Common myeloid progenitor, CD34-positive (primary cell): ENCODE data around the gene EMP3.

Experiments
- CTCF ChIA-PET: fragments of 350-600 bp; sonication (Branson Sonifier 250); formaldehyde crosslinking; loops from one replicate; lab custom pipeline; 2021; ENCODE audit warnings: antibody characterized with exemption; lab: Charles Lee
- POLR2A ChIA-PET: fragments of 350-600 bp; sonication (Branson Sonifier 250); formaldehyde crosslinking; loops from one replicate; lab custom pipeline; 2021; ENCODE audit warnings: antibody characterized with exemption; lab: Charles Lee
- DNase-seq, 3 donors: peaks; one replicate each; pipeline versions ENCODE4 v3.0.0 to v3.0.0-alpha.2; 2013
- H3K27ac ChIP-seq, 2 experiments: 1 replicate in 1 of 2; 2 replicates in 1 of 2; pipeline ENCODE4 v1.7.0; 2013; ENCODE audit warnings: inconsistent platforms in 2 of 2, low read length in 2 of 2, mild to moderate bottlenecking in 2 of 2, low read depth in 1 of 2, moderate library complexity in 1 of 2; ENCODE audit not compliant: severe bottlenecking in 2 of 2, insufficient read depth in 1 of 2, poor library complexity in 1 of 2
- H3K27me3 ChIP-seq, 5 experiments: replicated peaks in 2 of 5; 1 replicate in 3 of 5; 2 replicates in 2 of 5; pipeline versions ENCODE4 v1.6.1 to v1.7.0; 2013; ENCODE audit warnings: low read length in 4 of 5, mild to moderate bottlenecking in 2 of 5, moderate library complexity in 2 of 5, inconsistent platforms in 1 of 5; ENCODE audit not compliant: insufficient read depth in 5 of 5, control insufficient read depth in 4 of 5
- H3K36me3 ChIP-seq, 4 experiments: 1 replicate in 2 of 4; 2 replicates in 2 of 4; pipeline versions ENCODE4 v1.6.1 to v1.7.0; 2013; ENCODE audit warnings: low read length in 3 of 4, control low read depth in 1 of 4, mild to moderate bottlenecking in 1 of 4; ENCODE audit not compliant: control insufficient read depth in 4 of 4, insufficient read depth in 4 of 4
- H3K4me1 ChIP-seq, 4 experiments: 1 replicate in 3 of 4; 2 replicates in 1 of 4; pipeline versions ENCODE4 v1.6.1 to v1.7.1; 2013; ENCODE audit warnings: low read length in 3 of 4, mild to moderate bottlenecking in 3 of 4, control low read depth in 1 of 4, inconsistent platforms in 1 of 4, moderate library complexity in 1 of 4; ENCODE audit not compliant: control insufficient read depth in 4 of 4, insufficient read depth in 4 of 4; ENCODE audit errors: control extremely low read depth in 1 of 4
- H3K4me3 ChIP-seq, 7 experiments: 1 replicate in 4 of 7; 2 replicates in 3 of 7; pipeline versions ENCODE4 v1.5.1 to v1.7.0; 2013; ENCODE audit warnings: mild to moderate bottlenecking in 7 of 7, low read length in 6 of 7, moderate library complexity in 6 of 7, inconsistent platforms in 2 of 7, low read depth in 2 of 7, control low read depth in 1 of 7; ENCODE audit not compliant: insufficient read depth in 4 of 7, control insufficient read depth in 1 of 7; ENCODE audit errors: extremely low read depth in 1 of 7
- H3K9me3 ChIP-seq, 5 experiments: 1 replicate in 4 of 5; 2 replicates in 1 of 5; pipeline versions ENCODE4 v1.6.1 to v1.7.1; 2013; ENCODE audit warnings: low read length in 4 of 5, mild to moderate bottlenecking in 2 of 5, inconsistent platforms in 1 of 5, low read depth in 1 of 5, moderate library complexity in 1 of 5; ENCODE audit not compliant: control insufficient read depth in 4 of 5, insufficient read depth in 2 of 5; ENCODE audit errors: control extremely low read depth in 1 of 5
- WGBS: methylation state at CpG from one replicate; pipeline ENCODE4 v1.1.5; 2013; ENCODE audit not compliant: insufficient coverage; 5-methylcytosine and 5-hydroxymethylcytosine counted together

Gene EMP3

GRCh38 chr19:48361912-48362311 lies 36.6 kb downstream of the EMP3 start:
- Histone ChIP-seq H3K4me3 (no peak overlapping the region), H3K36me3 (no peaks in the 10 kb centered on the region), H3K27me3 (no peaks in the 10 kb centered on the region), H3K4me1 (peaks cover 0 to 17% (median 13%) of the 10 kb centered on the region in 4 experiments), H3K9me3 (no peaks in the 10 kb centered on the region), H3K27ac (no peak overlapping the region)
- POLR2A ChIA-PET = no interaction called here
- peak in 1 of 3 donors; percentile 21 for DNase-seq
- CTCF ChIA-PET = interaction anchor here (3.1 kb wide), 1 partner anchor 29 kb away, joined by 14 read pairs; the partner anchor contains the start of gene KDELR1
- no CpG with 5 or more reads among the region's 3 CpGs for WGBS

GRCh38 chr19:48362716-48363499 lies 37.6 kb downstream of the EMP3 start:
- WGBS = 2% methylated on average over 25 of the region's 26 CpGs
- ChIA-PET CTCF (interaction anchor here (0.9 to 3.1 kb wide), 7 partner anchors 9 to 269 kb away, joined by 3 to 14 read pairs (median 4); partner anchors contain the start of gene KDELR1), POLR2A (interaction anchor here (0.6 kb wide), 1 partner anchor 99 kb away, joined by 3 read pairs; no protein-coding TSS in a partner anchor)

GRCh38 chr19:48363500-48363809 lies 38.1 kb downstream of the EMP3 start:
- Histone ChIP-seq H3K27me3 (no peaks in the 10 kb centered on the region), H3K27ac (peak overlapping the region; percentile 66 to 92), H3K36me3 (no peaks in the 10 kb centered on the region), H3K4me3 (peak overlapping the region; percentile 28 to 85 (median 75)), H3K9me3 (no peaks in the 10 kb centered on the region), H3K4me1 (peaks cover 0 to 17% (median 13%) of the 10 kb centered on the region in 4 experiments)
- ChIA-PET POLR2A (interaction anchor here (0.6 to 0.7 kb wide), 2 partner anchors 37 to 1050 kb away, joined by 3 to 7 read pairs; no protein-coding TSS in a partner anchor), CTCF (interaction anchor here (0.7 to 3.1 kb wide), 7 partner anchors 15 to 268 kb away, joined by 3 to 14 read pairs (median 4); partner anchors contain the start of gene KDELR1)
- WGBS = 9% methylated on average over 7 of the region's 10 CpGs
- DNase-seq = no peak

More at GRCh38 chr19:48362716-48363499, 37.6 kb downstream of the EMP3 start:
- no peaks in the 10 kb centered on the region for H3K27me3 ChIP-seq
- peak overlapping the region; percentile 28 to 85 (median 75) for H3K4me3 ChIP-seq
- peaks cover 0 to 17% (median 13%) of the 10 kb centered on the region in 4 experiments for H3K4me1 ChIP-seq
- no peaks in the 10 kb centered on the region for H3K36me3 ChIP-seq
- DNase-seq = peak; percentile 91 to 94 (median 93)
- peak overlapping the region; percentile 66 to 92 for H3K27ac ChIP-seq
- H3K9me3 ChIP-seq = no peaks in the 10 kb centered on the region

- no peaks in the 10 kb centered on the region for H3K36me3 ChIP-seq
- peaks cover 0 to 17% (median 13%) of the 10 kb centered on the region in 4 experiments for H3K4me1 ChIP-seq
- H3K4me3 ChIP-seq = peak within 1 kb of the TSS; percentile 28 to 85 (median 75)
- ChIA-PET CTCF (interaction anchor here (0.7 to 3.1 kb wide), 8 partner anchors 10 to 162 kb away, joined by 3 to 14 read pairs (median 4); partner anchors contain the start of gene KDELR1), POLR2A (interaction anchor here (0.6 to 0.7 kb wide), 4 partner anchors 38 to 1050 kb away, joined by 3 to 7 read pairs (median 4); no protein-coding TSS in a partner anchor)
- no peaks in the 10 kb centered on the region for H3K9me3 ChIP-seq
- no peaks in the 10 kb centered on the region for H3K27me3 ChIP-seq
- under 1% methylated on average over 38 of the region's 59 CpGs for WGBS
- peak; percentile 100 for DNase-seq
- peak within 1 kb of the TSS; percentile 66 to 92 for H3K27ac ChIP-seq
Measured at GRCh38 chr19:48363810-48364597, 38.7 kb downstream of the EMP3 start, which contains the start of the genes SYNGR4 and TMEM143. SYNGR4 (plus strand) TSS chr19:48364367; CDS start chr19:48365843, 1,476 bp downstream. TMEM143 (minus strand) TSS chr19:48363940; CDS start chr19:48363920, 20 bp downstream.

- CTCF ChIA-PET = interaction anchor here (1.6 to 3.1 kb wide), 3 partner anchors 9 to 45 kb away, joined by 4 to 14 read pairs (median 5); partner anchors contain the start of gene KDELR1
- POLR2A ChIA-PET = no interaction called here
- 59% methylated on average over 8 of the region's 10 CpGs for WGBS
- no peaks in the 10 kb centered on the region for H3K36me3 ChIP-seq
- peak overlapping the region in 5 of 7 experiments; percentile 41 to 83 (median 62) for H3K4me3 ChIP-seq
- H3K27ac ChIP-seq = peak overlapping the region; percentile 46 to 84
- H3K27me3 ChIP-seq = no peaks in the 10 kb centered on the region
- no peak for DNase-seq
- no peaks in the 10 kb centered on the region for H3K9me3 ChIP-seq
- peaks cover 0 to 17% (median 13%) of the 10 kb centered on the region in 4 experiments for H3K4me1 ChIP-seq
Measured at GRCh38 chr19:48364598-48365348, 39.4 kb downstream of the EMP3 start.

- Histone ChIP-seq H3K36me3 (no peaks in the 10 kb centered on the region), H3K9me3 (no peaks in the 10 kb centered on the region), H3K27ac (no peak overlapping the region), H3K27me3 (no peaks in the 10 kb centered on the region), H3K4me3 (no peak overlapping the region), H3K4me1 (peaks cover 0 to 17% (median 13%) of the 10 kb centered on the region in 4 experiments)
- WGBS = 100% methylated on average over 4 of the region's 11 CpGs
- CTCF ChIA-PET = interaction anchor here (1.6 kb wide), 1 partner anchor 8 kb away, joined by 4 read pairs; no protein-coding TSS in a partner anchor
- POLR2A ChIA-PET = no interaction called here
- DNase-seq = no peak
Measured at GRCh38 chr19:48365602-48366001, 40.2 kb downstream of the EMP3 start.
